Measurements from ENCODE around the gene CTXND1. TPM values are rescaled to one million over a fixed set of nuclear protein-coding genes. Genes with fewer than 3 reads are reported as not detected.

The CTXND1 gene
- total and polyA plus RNA-seq, 2 experiments from 2014 or later: 0.05 TPM; not detected in 1

GRCh38 chr15:80154336-80154735 lies 97.7 kb downstream of the CTXND1 start:
- TF ChIP-seq ZNF462 (CRISPR knock-in tag; IDR thresholded peaks at IDR 0.05) (no peak), REST (IDR thresholded peaks at IDR 0.05; ENCODE audit: unreplicated experiment) (no peak)
- Histone ChIP-seq H3K9me2 (ENCODE audit: insufficient read depth) (no peaks in the 10 kb centered on the region), H2AFZ (no peak overlapping the region), H3K79me2 (replicated peaks; ENCODE audit: insufficient read depth) (no peaks in the 10 kb centered on the region; the same call in 1 of the 2 replicates), H3K4me1 (ENCODE audit: insufficient read depth) (peaks cover 23% of the 10 kb centered on the region), H3K27me3 (ENCODE audit: insufficient read depth) (0 out of 2 replicates have a peak, but pooled peaks cover 7% of the 10 kb centered on the region), H3F3A (replicated peaks; ENCODE audit: low read depth) (peaks cover 5% of the 10 kb centered on the region; the same call in 1 of the 2 replicates), H3K36me3 (ENCODE audit: insufficient read depth) (no peaks in the 10 kb centered on the region; the same call in 1 of the 2 replicates), H4K20me1 (replicated peaks; ENCODE audit: insufficient read depth) (no peaks in the 10 kb centered on the region; the same call in 1 of the 2 replicates), H3K4me3 (peak overlapping the region; percentile 90; the same call in 1 of the 2 replicates), H3K27ac (ENCODE audit: low read depth) (no peak overlapping the region), H3K4me2 (peak overlapping the region; percentile 95)
- no peak overlapping the region for H3K27ac Mint-ChIP-seq
- H3K27me3 Mint-ChIP-seq (ENCODE audit: insufficient read depth, low read depth, poor library complexity): peaks cover 19% of the 10 kb centered on the region
- H3K4me1 Mint-ChIP-seq: peaks cover 35% of the 10 kb centered on the region
- ATAC-seq: no peak
- no peaks in the 10 kb centered on the region; the same call in 2 of the 3 replicates for H3K9me3 Mint-ChIP-seq
- no peak for DNase-seq (ENCODE audit: low spot score)
- peak overlapping the region; percentile 96; the same call in 2 of the 3 replicates for H3K4me3 Mint-ChIP-seq
- H3K36me3 Mint-ChIP-seq (ENCODE audit: low read depth): peaks cover 1% of the 10 kb centered on the region; the same call in 1 of the 3 replicates

Measured in GM23338 (cell line).